OCI-LY7 (cell line): Measurements from ENCODE around the gene SELENOM. TPM values are rescaled to one million over a fixed set of nuclear protein-coding genes. Genes with fewer than 3 reads are reported as not detected.

Experiments
- BruUV-seq: library from RNA; stranded (reverse); fragments of 400-500 nt; replicated peaks from 2 replicates; lab custom pipeline; 2021; lab: Mats Ljungman, UMichigan
- CTCF ChIA-PET: fragments of 300-600 bp; sonication (Branson Sonifier 250); formaldehyde crosslinking; loops from one replicate; lab custom pipeline; 2022; ENCODE audit warnings: antibody characterized with exemption; ENCODE audit not compliant: unreplicated experiment; lab: Charles Lee
- POLR2A ChIA-PET: fragments of 300-600 bp; sonication (Branson Sonifier 250); formaldehyde crosslinking; loops from one replicate; lab custom pipeline; 2022; ENCODE audit warnings: antibody characterized with exemption; lab: Charles Lee
- DNase-seq: peaks from one replicate; pipeline ENCODE4 v3.0.0-alpha.2; 2015; ENCODE audit warnings: low spot score
- H2AFZ ChIP-seq: fragments of 200-600 bp; sonication (generic), shearing (Covaris generic); 2 replicates; pipeline ENCODE4 v1.6.1; 2014; ENCODE audit warnings: mild to moderate bottlenecking, antibody characterized with exemption, low read length, moderate library complexity
- H3K27ac ChIP-seq: fragments of 200-600 bp; sonication (generic); 2 replicates; pipeline ENCODE4 v1.5.1; 2014; ENCODE audit warnings: mixed run types, low read depth, mild to moderate bottlenecking, moderate library complexity, low read length, inconsistent platforms; ENCODE audit not compliant: poor library complexity, severe bottlenecking
- H3K36me3 ChIP-seq: fragments of 200-600 bp; sonication (generic); 2 replicates; pipeline ENCODE4 v1.6.1; 2014; ENCODE audit warnings: mild to moderate bottlenecking, antibody characterized with exemption, low read length, moderate library complexity, mixed read lengths; ENCODE audit not compliant: insufficient read depth
- H3K4me1 ChIP-seq: fragments of 200-600 bp; sonication (generic); 2 replicates; pipeline ENCODE4 v1.5.1; 2014; ENCODE audit warnings: mild to moderate bottlenecking, low read length; ENCODE audit not compliant: insufficient read depth, poor library complexity, severe bottlenecking
- H3K4me2 ChIP-seq: fragments of 200-600 bp; sonication (generic); 2 replicates; pipeline ENCODE4 v1.6.1; 2014; ENCODE audit warnings: mild to moderate bottlenecking, low read length
- H3K4me3 ChIP-seq: fragments of 200-600 bp; sonication (generic); 2 replicates; pipeline ENCODE4 v1.5.1; 2014; ENCODE audit warnings: mild to moderate bottlenecking, low read depth, low read length; ENCODE audit not compliant: poor library complexity, severe bottlenecking
- H3K79me2 ChIP-seq: fragments of 200-600 bp; sonication (generic); 2 replicates; pipeline ENCODE4 v1.6.1; 2016; ENCODE audit warnings: low read depth, mild to moderate bottlenecking, low read length, moderate library complexity, mixed read lengths; ENCODE audit not compliant: insufficient read depth
- H3K9me2 ChIP-seq: fragments of 200-600 bp; sonication (generic); 2 replicates; pipeline ENCODE4 v1.6.1; 2016; ENCODE audit warnings: mild to moderate bottlenecking, low read length, mixed read lengths; ENCODE audit not compliant: insufficient read depth
- H3K9me3 ChIP-seq: fragments of 200-600 bp; sonication (generic); 2 replicates; pipeline ENCODE4 v1.6.1; 2014; ENCODE audit warnings: mild to moderate bottlenecking, mixed run types, low read length, mixed read lengths
- H4K20me1 ChIP-seq: fragments of 200-600 bp; sonication (generic); 2 replicates; pipeline ENCODE4 v1.6.1; 2014; ENCODE audit warnings: mild to moderate bottlenecking, antibody characterized with exemption, low read length, moderate library complexity, mixed read lengths; ENCODE audit not compliant: insufficient read depth
- CTCF ChIP-seq: fragments of 200-600 bp; sonication (generic); conservative IDR thresholded peaks from 2 replicates; pipeline ENCODE4 v1.5.1; 2014; ENCODE audit warnings: mild to moderate bottlenecking, antibody characterized with exemption, low read length, moderate library complexity, mixed read lengths
- EZH2phosphoT487 ChIP-seq: fragments of 200-600 bp; sonication (generic); IDR thresholded peaks from 2 replicates; pipeline ENCODE4 v1.6.1; 2018; ENCODE audit warnings: low read depth, borderline replicate concordance, mild to moderate bottlenecking, mixed run types, antibody characterized with exemption, low read length, moderate library complexity, mixed read lengths
- intact Hi-C: fragments of 100-400 bp; cut with micrococcal nuclease; formaldehyde crosslinking; loops from one replicate; pipeline ENCODE4 v1.10.0; 2022; ENCODE audit not compliant: unreplicated experiment
- total RNA-seq, 2 experiments: library from RNA; depleted of rRNA in 1 of 2; stranded (reverse); fragments of >200 nt in 1 of 2; shearing (Covaris generic) in 1 of 2; gene quantifications; 2 replicates each; pipeline ENCODE4 v1.2.3, GENCODE V29; 2014 to 2022

Gene SELENOM
- total RNA-seq, 2 experiments from 2014 or later: 0.55 to 1.4 TPM

- Histone ChIP-seq H3K27ac (no peak overlapping the region), H3K79me2 (no peaks in the 10 kb centered on the region), H3K4me1 (no peaks in the 10 kb centered on the region), H4K20me1 (no peaks in the 10 kb centered on the region), H3K9me3 (no peaks in the 10 kb centered on the region), H2AFZ (no peak overlapping the region), H3K36me3 (no peaks in the 10 kb centered on the region), H3K9me2 (no peaks in the 10 kb centered on the region), H3K4me2 (no peak overlapping the region), H3K4me3 (no peak overlapping the region)
- TF ChIP-seq CTCF: no peak
- TF ChIP-seq EZH2phosphoT487: no peak
- no TSS peak for BruUV-seq
- DNase-seq: no peak
- intact Hi-C loops: no loop called here
- ChIA-PET CTCF (no interaction called here), POLR2A (no interaction called here)
Measured at GRCh38 chr22:31138126-31138525, 30.8 kb upstream of the SELENOM start.

GRCh38 chr22:31137721-31138120, 30.4 kb upstream of the SELENOM start:
- Histone ChIP-seq H4K20me1 (no peaks in the 10 kb centered on the region), H3K4me2 (no peak overlapping the region), H3K4me1 (no peaks in the 10 kb centered on the region), H3K9me2 (no peaks in the 10 kb centered on the region), H2AFZ (no peak overlapping the region), H3K4me3 (no peak overlapping the region), H3K36me3 (no peaks in the 10 kb centered on the region), H3K9me3 (no peaks in the 10 kb centered on the region), H3K79me2 (no peaks in the 10 kb centered on the region), H3K27ac (no peak overlapping the region)
- ChIA-PET POLR2A (no interaction called here), CTCF (no interaction called here)
- BruUV-seq: no TSS peak
- intact Hi-C loops: no loop called here
- no peak for TF ChIP-seq EZH2phosphoT487
- no peak for TF ChIP-seq CTCF
- DNase-seq: no peak

DNA sequence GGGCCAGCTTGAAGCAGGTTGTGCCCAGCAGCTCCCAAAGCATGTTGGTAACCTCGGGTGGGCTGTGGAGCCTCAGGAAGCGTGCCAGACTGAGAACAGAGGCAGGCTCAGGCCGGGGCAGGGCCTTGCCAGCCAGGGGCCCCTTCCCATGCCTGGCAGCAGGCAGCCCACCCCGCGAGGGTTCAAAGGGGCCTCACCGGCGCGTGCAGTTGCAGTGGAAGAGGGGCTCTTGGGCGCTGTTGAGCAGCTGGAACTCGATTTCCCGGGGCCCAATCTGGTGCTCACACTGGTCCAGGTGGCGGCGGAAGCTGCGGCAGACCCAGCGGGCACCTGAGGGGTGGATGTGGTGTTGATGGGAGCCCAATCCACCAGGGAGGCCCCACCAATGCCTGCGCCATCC, 29.3 kb upstream of the SELENOM start:
- BruUV-seq: no TSS peak
- no peak for DNase-seq
- POLR2A ChIA-PET: no interaction called here

More for the DNA sequence above, 29.3 kb upstream of the SELENOM start:
- intact Hi-C loops: no loop called here
- no peaks in the 10 kb centered on the region for H3K4me1 ChIP-seq
- H3K79me2 ChIP-seq: no peaks in the 10 kb centered on the region
- no peaks in the 10 kb centered on the region for H3K9me3 ChIP-seq
- no peaks in the 10 kb centered on the region for H3K9me2 ChIP-seq
- H3K36me3 ChIP-seq: no peaks in the 10 kb centered on the region
- no peak for TF ChIP-seq CTCF
- no peak for TF ChIP-seq EZH2phosphoT487
- CTCF ChIA-PET: no interaction called here
- no peak overlapping the region for H2AFZ ChIP-seq
- H3K27ac ChIP-seq: no peak overlapping the region
- no peak overlapping the region for H3K4me3 ChIP-seq
- no peak overlapping the region for H3K4me2 ChIP-seq
- H4K20me1 ChIP-seq: no peaks in the 10 kb centered on the region
